Measurements from ENCODE around the gene CYP2A7.
"Not testable (repeated sequence)": the region's sequence is repeated elsewhere in the genome, so short reads cannot be mapped to it uniquely, and the experiment has no call there.

Gene CYP2A7

DNA sequence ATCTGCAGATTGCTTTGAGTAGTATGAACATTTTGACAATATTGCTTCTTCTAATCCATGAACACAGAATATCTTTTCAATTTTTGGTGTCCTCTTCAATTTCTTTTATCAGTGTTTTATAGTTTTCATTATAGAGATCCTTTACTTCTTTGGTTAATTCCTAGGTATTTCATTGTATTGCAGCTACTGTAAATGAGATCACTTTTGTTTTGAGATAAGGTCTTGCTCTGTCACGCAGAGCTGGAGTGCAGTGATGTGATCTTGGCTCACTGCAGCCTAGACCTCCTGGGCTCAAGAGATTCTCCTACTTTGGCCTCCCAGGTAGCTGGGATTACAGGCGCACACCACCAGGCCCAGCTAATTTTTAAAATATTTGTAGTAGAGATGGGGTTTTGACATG lies 9.8 kb downstream of the CYP2A7 start:
- TF ChIP-seq GATA1 (IDR thresholded peaks at IDR 0.05; ENCODE audit: low read depth, low read length): no peak
- TF ChIP-seq POLR2A (IDR thresholded peaks at IDR 0.05; ENCODE audit: low read length): no peak
- DNase-seq: peak; percentile 62 to 71

- TF ChIP-seq GATA1 (IDR thresholded peaks at IDR 0.05; ENCODE audit: low read depth, low read length) (no peak), POLR2A (IDR thresholded peaks at IDR 0.05; ENCODE audit: low read length) (no peak)
- DNase-seq: no peak
These were observed 14.3 kb downstream of the CYP2A7 start for GRCh38 chr19:40867701-40868100.

- peak; percentile 27 for TF ChIP-seq POLR2A (IDR thresholded peaks at IDR 0.05; ENCODE audit: low read length)
- peak; percentile 75 to 90 for DNase-seq
These were observed 17.1 kb downstream of the CYP2A7 start for GRCh38 chr19:40864739-40865496.

GRCh38 chr19:40862785-40863184 lies 19.2 kb downstream of the CYP2A7 start:
- DNase-seq: no peak
- TF ChIP-seq POLR2A (IDR thresholded peaks at IDR 0.05; ENCODE audit: low read length): no peak

DNA sequence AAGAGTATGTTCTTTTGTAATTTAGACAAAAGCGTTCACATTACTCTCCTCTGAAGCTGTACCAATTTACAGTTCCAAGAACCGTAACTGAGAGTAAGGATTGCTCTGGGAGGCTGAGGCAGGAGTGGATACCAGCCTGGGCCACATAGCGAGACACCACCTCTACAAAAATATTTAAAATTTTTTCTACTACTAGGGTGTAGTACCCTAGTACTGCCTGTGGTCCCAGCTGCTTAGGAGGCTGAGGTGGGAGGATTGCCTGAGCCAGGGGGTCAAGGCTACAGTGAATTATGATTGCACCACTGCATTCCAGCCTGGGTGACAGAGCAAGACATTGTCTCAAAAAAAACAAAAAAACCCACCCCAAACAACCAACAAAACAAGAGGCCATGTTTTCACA lies 19.7 kb downstream of the CYP2A7 start:
- TF ChIP-seq POLR2A (IDR thresholded peaks at IDR 0.05; ENCODE audit: low read length) (no peak), GATA1 (IDR thresholded peaks at IDR 0.05; ENCODE audit: low read depth, low read length) (no peak)
- DNase-seq: peak in 1 of 2 experiments; percentile 39

DNA sequence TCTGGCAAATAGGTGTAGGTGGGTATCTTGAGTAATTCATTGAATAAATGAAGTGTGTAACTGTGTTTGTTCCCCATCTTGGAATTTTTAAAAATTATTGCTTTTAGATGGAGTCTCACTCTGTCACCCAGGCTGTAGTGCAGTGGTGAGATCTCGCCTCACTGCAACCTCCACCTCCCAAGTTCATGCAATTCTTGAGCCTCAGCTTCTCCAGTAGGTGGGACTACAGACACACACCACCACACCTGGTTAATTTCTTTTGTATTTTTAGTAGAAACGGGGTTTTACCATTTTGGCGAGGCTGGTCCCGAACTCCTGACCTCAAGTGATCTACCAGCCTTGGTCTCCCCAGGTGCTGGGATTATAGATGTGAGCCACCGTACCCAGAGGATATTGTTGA lies 23.9 kb downstream of the CYP2A7 start:
- no peak for DNase-seq
- TF ChIP-seq POLR2A (IDR thresholded peaks at IDR 0.05; ENCODE audit: low read length) (no peak), GATA1 (IDR thresholded peaks at IDR 0.05; ENCODE audit: low read depth, low read length) (no peak)

GRCh38 chr19:40852467-40853152 lies 29.4 kb downstream of the CYP2A7 start:
- not testable (repeated sequence) for DNase-seq

GRCh38 chr19:40850277-40850676 lies 31.8 kb downstream of the CYP2A7 start, which contains the start of gene CYP2A6:
Gene CYP2A6 (minus strand): TSS chr19:40850447. CDS start chr19:40850426, 21 bp downstream.
- DNase-seq: not testable (repeated sequence)

GRCh38 chr19:40846722-40847121 lies 35.3 kb downstream of the CYP2A7 start:
- not testable (repeated sequence) for DNase-seq

DNA sequence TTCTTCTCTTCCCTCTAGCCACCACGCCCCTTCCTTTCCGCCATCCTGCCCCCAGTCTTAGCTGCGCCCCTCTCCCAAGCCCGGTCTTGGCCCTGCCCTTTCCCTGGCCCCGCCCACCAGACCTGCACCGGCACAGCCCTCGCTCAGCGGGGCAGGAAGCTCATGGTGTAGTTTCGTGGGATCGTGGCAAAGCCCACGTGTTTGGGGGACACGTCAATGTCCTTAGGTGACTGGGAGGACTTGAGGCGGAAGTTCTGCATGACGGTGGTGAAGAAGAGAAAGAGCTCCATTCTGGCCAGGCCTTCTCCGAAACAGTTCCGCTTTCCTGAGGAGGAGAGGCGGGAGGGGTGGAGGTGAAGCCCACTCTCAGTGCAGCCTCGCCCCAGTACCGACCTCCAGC lies 38.4 kb downstream of the CYP2A7 start:
- peak in 1 of 2 experiments; percentile 38 for DNase-seq

- DNase-seq: not testable (repeated sequence)
These were observed 38.9 kb downstream of the CYP2A7 start for GRCh38 chr19:40842997-40843652.

DNA sequence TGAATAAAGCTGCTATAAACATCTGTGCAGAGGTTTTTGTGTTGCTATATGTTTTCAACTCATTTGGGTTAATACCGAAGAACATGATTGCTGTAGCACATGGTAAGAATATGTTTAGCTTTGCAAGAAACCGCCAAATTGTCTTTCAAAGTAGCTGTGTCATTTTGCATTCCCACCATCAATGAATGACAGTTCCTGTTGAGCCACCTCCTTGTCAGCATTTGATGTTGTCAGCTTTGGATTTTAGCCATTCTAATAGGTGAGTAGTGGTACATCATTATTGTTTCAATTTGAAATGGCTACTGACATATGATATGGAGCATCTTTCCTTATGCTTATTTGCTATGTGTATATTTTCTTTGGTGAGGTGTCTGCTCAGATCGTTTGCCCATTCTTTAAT lies 40.0 kb downstream of the CYP2A7 start:
- not testable (repeated sequence) for DNase-seq

DNA sequence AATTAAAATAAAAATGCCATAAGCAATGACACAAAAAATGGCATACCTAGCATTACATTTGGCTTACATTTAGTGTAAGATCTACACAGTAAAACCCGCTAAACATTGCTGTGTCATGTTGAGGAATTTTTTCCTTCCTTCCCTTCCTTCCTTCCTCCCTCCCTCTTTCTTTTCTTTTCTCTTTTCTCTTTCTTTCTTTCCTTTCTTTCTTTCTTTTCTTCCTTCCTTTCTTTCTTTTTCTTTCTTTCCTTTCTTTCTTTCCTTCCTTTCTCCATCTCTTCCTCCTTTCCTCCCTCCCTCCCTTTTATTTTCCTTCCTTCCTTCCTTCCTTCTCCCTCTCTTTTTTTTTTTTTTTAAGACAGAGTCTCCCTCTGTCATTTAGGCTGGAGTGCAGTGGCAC lies 43.6 kb downstream of the CYP2A7 start:
- not testable (repeated sequence) for DNase-seq

- no peak for TF ChIP-seq POLR2A (IDR thresholded peaks at IDR 0.05; ENCODE audit: low read length)
- TF ChIP-seq GATA1 (IDR thresholded peaks at IDR 0.05; ENCODE audit: low read depth, low read length): no peak
- DNase-seq: no peak
These were observed 45.1 kb downstream of the CYP2A7 start for GRCh38 chr19:40836754-40837429.
